ENCODE measurements around the gene KIF13A.
A peak's percentile ranks its signal among the peaks of the same experiment; 100 is the strongest.
"Not testable (repeated sequence)": the region's sequence is repeated elsewhere in the genome, so short reads cannot be mapped to it uniquely, and the experiment has no call there.

Gene KIF13A

DNA sequence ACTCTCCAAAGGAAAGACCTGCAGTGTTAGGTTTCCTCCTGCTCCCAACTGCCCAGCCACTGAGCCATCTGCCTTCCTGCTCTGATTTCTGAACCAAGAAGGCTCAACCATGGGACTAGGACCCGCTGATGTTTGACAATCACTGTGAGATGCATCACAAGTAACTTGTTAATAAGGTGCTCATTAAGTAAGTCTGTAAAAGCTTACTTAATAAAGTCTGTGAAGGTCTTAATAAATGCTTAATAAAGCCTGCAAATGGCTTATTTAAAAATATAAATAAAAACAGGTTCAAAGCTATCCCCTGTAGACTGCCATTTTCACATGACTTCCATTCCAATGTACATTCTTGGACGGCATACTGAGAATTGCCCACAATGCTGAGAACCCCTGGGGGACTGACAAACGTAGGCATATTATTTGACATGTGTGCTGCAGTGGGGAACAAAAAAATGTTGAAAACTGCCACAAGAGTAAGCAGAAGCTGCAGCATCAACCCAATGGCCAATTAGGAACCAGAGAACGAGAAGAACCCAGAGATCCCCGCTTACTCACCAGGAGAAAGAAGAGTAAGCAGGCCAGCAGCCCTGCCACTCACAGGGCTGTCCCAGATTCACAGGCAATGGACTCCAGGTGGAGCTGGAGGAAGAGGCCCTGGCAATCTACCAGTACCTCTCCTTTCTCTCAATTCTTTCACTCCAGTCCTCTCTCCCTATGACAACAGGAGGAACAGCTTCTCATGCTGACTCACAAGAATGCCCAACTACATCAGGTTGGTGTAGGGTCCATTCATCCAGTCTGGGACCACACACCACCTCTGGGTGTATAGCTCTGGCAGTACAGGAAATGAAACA is 19.5 kb downstream of the KIF13A start:
- no peak for DNase-seq

GRCh38 chr6:17966451-17966850 is 21.0 kb downstream of the KIF13A start:
- DNase-seq, result no peak

GRCh38 chr6:17965397-17965796 is 22.0 kb downstream of the KIF13A start:
- no peak for DNase-seq

DNA sequence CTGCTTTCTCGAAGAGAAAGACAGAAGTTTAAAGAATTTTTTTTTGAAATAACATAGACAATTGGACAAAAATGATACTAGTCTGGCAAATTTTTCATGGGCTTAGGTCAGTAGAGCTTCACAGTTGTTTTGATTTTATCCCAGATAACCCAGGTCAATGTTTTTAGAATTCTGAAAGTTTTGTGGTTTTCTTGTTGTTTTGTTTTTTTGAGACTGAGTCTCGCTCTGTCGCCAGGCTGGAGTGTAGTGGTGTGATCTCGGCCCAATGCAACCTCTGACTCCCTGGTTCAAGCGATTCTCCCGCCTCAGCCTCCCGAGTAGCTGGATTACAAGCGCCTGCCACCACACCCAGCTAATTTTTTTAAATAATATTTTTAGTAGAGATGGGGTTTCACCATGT is 22.8 kb downstream of the KIF13A start:
- DNase-seq, result no peak

DNA sequence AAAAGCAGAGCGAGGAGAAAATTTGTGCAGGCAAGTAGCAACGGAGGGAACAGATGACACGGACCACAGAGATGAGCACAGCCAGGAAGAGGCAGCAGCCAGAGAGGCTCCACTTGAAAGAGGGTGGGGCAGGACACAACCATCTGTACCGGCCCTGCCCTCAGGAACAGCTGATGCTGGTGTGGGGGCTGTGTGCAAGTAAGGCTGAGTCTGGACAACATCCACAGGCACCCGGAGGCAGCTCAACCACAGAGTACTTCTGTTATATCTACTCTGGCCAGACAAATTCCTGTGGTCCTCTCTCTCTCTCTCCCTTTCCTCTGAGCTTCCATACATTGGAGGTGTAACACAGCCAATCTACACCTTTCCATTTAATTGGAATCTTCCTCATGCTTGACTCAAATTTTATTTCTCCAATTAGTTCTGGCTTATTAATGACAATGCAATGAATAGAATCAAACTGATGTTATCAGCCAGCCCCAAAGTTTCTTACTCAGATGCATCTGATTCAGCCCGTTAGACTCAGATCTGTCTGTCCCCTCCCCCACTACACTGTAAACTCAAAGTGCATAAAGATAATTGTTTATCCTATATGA is 24.9 kb downstream of the KIF13A start:
- DNase-seq, result peak; percentile 71

- no peak for DNase-seq
Observed at GRCh38 chr6:17959302-17959701, 28.1 kb downstream of the KIF13A start.

DNA sequence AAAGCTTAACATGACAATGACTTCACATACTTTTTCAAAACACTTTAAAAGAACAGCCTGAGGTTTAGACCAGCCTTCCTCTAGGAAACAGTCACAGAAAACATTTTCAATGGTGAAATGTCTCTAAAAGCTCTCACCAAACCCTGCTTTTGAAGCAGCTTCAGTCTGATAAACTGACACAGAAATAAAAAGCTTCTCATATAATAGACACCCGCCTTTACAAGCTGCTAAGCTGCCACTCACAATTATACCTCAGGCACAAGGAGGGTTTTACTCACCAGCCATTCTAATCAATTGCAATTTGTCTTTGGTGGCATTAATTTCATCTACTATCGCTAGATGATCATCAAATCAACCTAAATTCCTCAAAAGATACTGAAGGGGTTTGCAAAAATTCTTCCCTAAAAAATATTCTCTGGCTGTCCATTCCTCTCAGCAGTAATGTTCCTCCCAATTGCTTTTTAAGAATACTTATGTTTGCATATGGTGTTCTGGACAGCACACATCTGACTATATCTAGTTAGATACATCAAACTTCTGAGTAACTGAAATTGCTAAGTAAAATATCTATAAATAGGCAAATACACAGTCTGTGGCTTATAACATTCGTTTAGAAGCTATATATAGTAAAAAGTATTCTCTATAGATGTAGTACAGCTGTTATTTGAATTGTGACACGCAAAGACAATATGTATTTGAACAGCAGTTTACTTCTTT is 29.4 kb downstream of the KIF13A start:
- DNase-seq, result no peak

GRCh38 chr6:17957498-17957897 is 29.9 kb downstream of the KIF13A start:
- DNase-seq, result no peak

GRCh38 chr6:17957086-17957485 is 30.3 kb downstream of the KIF13A start:
- DNase-seq, result no peak

DNA sequence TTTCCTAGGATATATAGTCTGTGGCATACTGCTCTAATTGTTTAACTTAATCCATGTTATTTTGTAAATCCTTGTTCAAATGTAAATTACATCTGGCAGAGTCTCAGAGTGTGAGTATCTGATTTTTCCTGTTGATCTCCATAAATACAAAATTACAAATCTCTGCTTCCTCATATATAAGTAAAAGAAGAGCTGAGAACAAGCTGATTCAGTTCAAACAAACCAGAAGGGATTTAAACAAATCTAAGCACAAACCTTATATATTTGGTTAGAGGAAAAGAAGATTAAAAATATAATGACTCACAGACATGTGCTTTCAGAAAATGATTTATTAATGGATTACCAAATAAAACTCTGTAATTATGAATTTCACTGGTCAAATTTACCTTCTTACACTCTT is 37.3 kb downstream of the KIF13A start:
- DNase-seq, result no peak

DNA sequence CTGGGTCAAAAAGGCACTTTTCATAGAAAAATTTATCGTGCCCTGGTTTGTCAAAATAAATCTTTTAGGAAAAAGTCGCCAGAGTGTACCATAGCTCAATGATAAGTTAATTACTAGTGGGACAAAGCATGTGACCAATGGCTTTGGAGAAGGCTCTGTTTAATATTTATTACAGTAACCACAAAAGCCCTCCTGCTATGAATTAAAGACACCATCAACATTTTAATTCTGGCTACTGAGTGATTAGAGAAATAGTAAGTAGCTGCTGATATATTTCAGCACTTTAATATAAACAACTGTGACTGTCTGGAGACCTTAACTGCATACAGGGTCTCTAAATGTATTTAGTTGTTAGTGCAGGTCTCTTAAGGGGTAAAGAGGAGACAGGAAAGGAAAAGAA is 38.3 kb downstream of the KIF13A start:
- DNase-seq, result no peak

DNA sequence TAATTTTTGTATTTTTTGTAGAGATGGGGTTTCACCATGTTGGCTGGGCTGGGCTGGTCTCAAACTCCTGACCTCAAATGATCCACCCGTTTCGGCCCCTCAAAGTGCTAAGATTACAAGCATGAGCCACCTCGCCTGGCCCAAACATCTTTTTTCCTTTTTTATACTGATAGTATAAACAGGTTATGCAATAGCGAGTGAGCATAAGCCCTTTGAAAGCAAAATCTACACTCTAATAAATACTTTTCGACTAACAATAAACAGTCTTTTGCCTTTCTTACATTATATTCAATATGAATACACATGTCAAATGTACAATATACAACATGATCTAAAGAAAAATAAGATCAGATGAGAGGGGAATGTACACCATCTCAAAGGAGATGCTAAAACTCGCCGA is 38.7 kb downstream of the KIF13A start:
- DNase-seq, result no peak

DNA sequence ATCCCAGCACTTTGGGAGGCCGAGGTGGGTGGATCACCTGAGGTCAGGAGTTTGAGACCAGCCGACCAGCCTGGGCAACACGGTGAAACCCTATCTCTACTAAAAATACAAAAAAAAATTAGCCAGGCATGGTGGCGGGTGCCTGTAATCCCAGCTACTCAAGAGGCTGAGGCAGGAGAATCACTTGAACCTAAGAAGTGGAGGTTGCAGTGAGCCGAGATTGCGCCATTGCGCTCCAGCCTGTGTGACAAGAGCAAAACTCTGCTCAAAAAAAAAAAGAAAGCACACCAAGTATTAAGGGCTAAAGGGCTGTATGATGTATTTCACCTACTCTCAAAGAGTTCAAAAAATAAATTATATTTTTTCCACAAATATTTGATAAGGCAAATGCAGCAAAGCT is 39.9 kb downstream of the KIF13A start:
- not testable (repeated sequence) for DNase-seq

DNA sequence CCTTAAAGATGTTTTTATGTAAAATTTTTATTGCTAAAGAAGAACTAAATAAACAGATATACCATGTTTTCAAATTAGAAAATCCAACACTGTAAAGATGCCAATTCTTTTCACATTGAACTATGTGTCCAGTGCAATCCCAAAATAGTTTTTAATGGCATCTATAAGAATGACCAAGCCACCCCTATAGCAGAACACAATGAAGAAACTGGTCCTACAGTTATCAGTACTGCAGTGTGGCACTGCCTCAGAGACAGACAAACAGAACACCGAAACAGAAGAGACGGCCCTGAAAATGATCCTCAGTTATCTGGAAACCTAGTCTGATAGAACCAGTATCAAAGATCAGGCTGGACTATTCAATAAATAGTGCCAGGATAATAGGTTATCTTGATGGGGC is 41.9 kb downstream of the KIF13A start:
- DNase-seq, result no peak

- no peak for DNase-seq
Observed at GRCh38 chr6:17945111-17945510, 42.3 kb downstream of the KIF13A start.

DNA sequence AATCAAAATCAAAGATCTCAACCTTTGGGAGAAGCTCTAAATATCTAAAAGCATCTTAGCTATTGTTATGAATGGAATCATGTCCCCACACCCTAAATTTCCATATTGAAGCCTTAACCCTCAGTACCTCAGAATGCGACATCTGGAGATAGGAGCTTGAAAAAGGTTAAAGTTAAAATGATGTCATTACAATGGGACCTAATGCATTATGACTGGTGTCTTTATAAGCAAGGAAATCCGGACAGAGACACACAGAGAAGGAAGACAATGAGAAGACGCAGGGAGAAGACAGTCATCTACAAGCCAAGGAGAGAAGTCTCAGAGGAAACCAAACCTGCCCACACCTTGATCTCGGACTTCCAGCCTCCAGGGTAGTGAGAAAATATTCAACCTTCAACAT is 46.1 kb downstream of the KIF13A start:
- DNase-seq, result no peak

- DNase-seq, result no peak
Observed at GRCh38 chr6:17940151-17940792, 47.2 kb downstream of the KIF13A start.

GRCh38 chr6:17938901-17939300 is 48.5 kb downstream of the KIF13A start:
- DNase-seq, result no peak

DNA sequence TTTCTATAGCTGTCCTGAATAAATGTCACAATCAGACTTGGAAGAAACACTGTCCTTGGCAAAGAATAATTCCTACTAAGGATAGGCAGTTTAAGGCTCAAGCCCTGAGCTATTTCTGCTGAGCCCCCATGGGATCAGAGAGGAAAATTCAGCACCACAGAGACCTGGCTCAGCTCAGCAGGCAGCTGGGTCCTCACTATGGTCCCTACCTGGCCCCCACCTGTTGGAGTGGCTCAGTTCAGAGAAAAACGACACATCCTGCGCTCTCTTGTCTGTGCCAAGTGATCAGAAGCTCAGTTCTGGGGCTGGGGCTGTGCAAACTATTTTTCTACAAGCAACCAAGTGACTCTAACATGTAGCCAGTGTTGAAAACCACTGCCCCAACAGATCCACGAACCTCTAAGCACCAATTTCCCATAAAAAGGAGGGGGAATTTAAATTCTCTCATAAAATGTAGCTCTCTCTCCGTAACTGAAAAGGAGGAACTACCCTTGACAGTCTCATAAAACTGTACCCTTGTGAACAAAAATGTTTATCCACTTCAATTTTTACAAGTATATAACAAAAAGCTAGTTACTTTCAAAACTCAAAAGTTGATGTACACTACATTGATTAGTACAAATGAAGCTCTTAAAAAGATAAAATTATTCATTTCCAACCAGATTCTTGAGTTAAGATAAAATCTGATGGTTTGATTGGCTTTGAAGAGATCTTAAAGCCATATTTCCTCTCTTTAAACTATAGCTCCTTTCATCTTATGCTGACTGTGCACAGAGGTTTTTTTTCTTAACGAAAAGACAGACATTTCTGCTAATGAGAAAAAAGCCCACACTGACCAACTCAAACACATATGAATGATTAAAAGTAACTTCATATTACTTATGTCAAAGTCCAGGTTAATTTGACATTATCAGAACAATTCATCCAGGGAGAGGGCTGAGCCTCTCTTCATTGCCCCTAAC is 52.0 kb downstream of the KIF13A start:
- DNase-seq, result no peak

GRCh38 chr6:17933716-17934115 is 53.7 kb downstream of the KIF13A start:
- no peak for DNase-seq

DNA sequence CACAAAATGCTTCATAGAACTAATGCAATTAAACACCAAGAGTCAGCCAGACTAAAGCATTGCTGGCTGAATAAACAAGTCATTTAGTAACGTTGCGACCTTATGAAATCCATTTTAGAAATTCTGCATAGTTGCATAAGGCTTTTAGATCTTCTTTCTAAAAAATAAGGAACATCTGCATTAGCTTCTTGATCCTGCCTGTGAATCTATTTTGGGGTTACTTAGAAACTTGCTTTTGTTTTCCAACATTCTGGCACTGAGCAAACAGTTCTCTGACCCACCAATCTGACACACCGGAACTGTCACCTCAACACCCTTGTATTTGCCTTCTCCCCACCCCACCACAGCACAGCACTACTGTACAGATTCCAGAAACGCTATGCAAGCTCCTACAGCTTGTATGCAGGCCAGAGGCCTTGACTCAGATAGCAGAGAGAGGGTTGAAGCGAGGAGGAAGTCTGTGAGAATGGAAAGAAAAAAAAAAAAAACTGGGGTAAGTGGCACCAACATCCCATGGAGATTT is 55.0 kb downstream of the KIF13A start:
- no peak for DNase-seq

GRCh38 chr6:17931227-17931626 is 56.2 kb downstream of the KIF13A start:
- no peak for DNase-seq
